K562 (cell line): ENCODE measurements around the gene DNASE1L2. TPM values are rescaled to one million over a fixed set of nuclear protein-coding genes. Genes with fewer than 3 reads are reported as not detected.

Experiments
- ATAC-seq: fragments of 200-7000 bp; cut with Tn5 transposase; 3 replicates; pipeline ENCODE4 v1.9.1; 2020; ENCODE audit warnings: moderate library complexity
- BruUV-seq: library from RNA; stranded (reverse); fragments of 400-500 nt; replicated peaks from 2 replicates; lab custom pipeline; 2021; lab: Mats Ljungman, UMichigan
- CTCF ChIA-PET: fragments of 300-600 bp; formaldehyde crosslinking; extraction: SDS; loops from one replicate; lab custom pipeline; 2021; ENCODE audit warnings: low intra/inter-chr PET ratio; lab: Yijun Ruan, JAX
- POLR2A ChIA-PET: fragments of 300-600, 350-650 bp; sonication (Branson Sonifier 250); formaldehyde crosslinking; extraction: SDS; loops from one replicate; lab custom pipeline; 2021; ENCODE audit warnings: antibody characterized with exemption, inconsistent platforms; lab: Yijun Ruan, JAX
- DNase-seq, 4 experiments: peaks; one replicate each; pipeline versions ENCODE4 v3.0.0 to v3.0.0-alpha.2; 2011 to 2018; ENCODE audit warnings: low spot score in 3 of 4, mixed read lengths in 3 of 4; ENCODE audit errors: extremely low read depth in 1 of 4
- FAIRE-seq: peaks from 2 replicates; lab custom pipeline; 2011; peaks lifted over from hg19 to GRCh38; lab: Jason Lieb, UNC
- H2AFZ ChIP-seq: 2 replicates; pipeline ENCODE4 v1.6.0; 2011; ENCODE audit warnings: low read depth, low read length, control low read depth, inconsistent platforms
- H3K27ac ChIP-seq: fragments of 200-600 bp; 3 replicates; pipeline ENCODE4 v1.8.0; 2011; ENCODE audit warnings: low read depth, mild to moderate bottlenecking, control low read depth, inconsistent platforms, low read length, moderate library complexity, mixed read lengths; ENCODE audit errors: extremely low read depth
- H3K27me3 ChIP-seq, 2 experiments: fragments of 300-600 bp in 1 of 2; 2 replicates in 1 of 2; 3 replicates in 1 of 2; pipeline versions ENCODE4 v1.6.0 to v1.8.0; 2011; ENCODE audit warnings: inconsistent platforms in 2 of 2, low read length in 2 of 2, mild to moderate bottlenecking in 1 of 2, mixed read lengths in 1 of 2, moderate library complexity in 1 of 2; ENCODE audit not compliant: control insufficient read depth in 2 of 2, insufficient read depth in 2 of 2
- H3K36me3 ChIP-seq: fragments of 300-600 bp; 3 replicates; pipeline ENCODE4 v1.8.0; 2011; ENCODE audit warnings: mild to moderate bottlenecking, low read length, inconsistent platforms; ENCODE audit not compliant: control insufficient read depth, insufficient read depth
- H3K4me1 ChIP-seq, 2 experiments: fragments of 200-600 bp in 1 of 2; replicated peaks in 1 of 2; 2 replicates in 1 of 2; 3 replicates in 1 of 2; pipeline versions ENCODE4 v1.5.1 to v1.8.0; 2011; ENCODE audit warnings: inconsistent platforms in 2 of 2, low read length in 2 of 2, mild to moderate bottlenecking in 1 of 2, mixed read lengths in 1 of 2, moderate library complexity in 1 of 2; ENCODE audit not compliant: control insufficient read depth in 2 of 2, insufficient read depth in 2 of 2
- H3K4me2 ChIP-seq: 2 replicates; pipeline ENCODE4 v1.6.1; 2011; ENCODE audit warnings: low read length, control low read depth, inconsistent platforms, mixed read lengths; ENCODE audit not compliant: insufficient read depth
- H3K4me3 ChIP-seq: fragments of 200-600 bp; sonication (generic), shearing (Covaris generic); 2 replicates; pipeline ENCODE4 v1.5.1; 2016; ENCODE audit warnings: control low read depth, inconsistent platforms
- H3K79me2 ChIP-seq: fragments of 200-600 bp; 3 replicates; pipeline ENCODE4 v1.8.0; 2011; ENCODE audit warnings: low read length, inconsistent platforms; ENCODE audit not compliant: control insufficient read depth, insufficient read depth
- H3K9ac ChIP-seq, 2 experiments: 2 replicates each; pipeline versions ENCODE4 v1.6.0 to v1.6.1; 2011; ENCODE audit warnings: low read depth in 2 of 2, low read length in 2 of 2, control low read depth in 1 of 2, inconsistent platforms in 1 of 2, mild to moderate bottlenecking in 1 of 2, mixed read lengths in 1 of 2; ENCODE audit not compliant: insufficient read depth in 1 of 2
- H3K9me1 ChIP-seq: one replicate; pipeline ENCODE4 v1.6.0; 2011; ENCODE audit warnings: inconsistent platforms, mild to moderate bottlenecking, low read length, moderate library complexity; ENCODE audit not compliant: control insufficient read depth, insufficient read depth
- H3K9me3 ChIP-seq: replicated peaks from 2 replicates; pipeline ENCODE4 v1.5.1; 2011; ENCODE audit warnings: low read depth, low read length, inconsistent platforms; ENCODE audit not compliant: control insufficient read depth, insufficient read depth
- H4K20me1 ChIP-seq: replicated peaks from 2 replicates; pipeline ENCODE4 v1.6.1; 2011; ENCODE audit warnings: low read length, inconsistent platforms, mixed read lengths; ENCODE audit not compliant: control insufficient read depth, insufficient read depth
- EZH2 ChIP-seq: IDR thresholded peaks from 2 replicates; pipeline ENCODE4 v1.6.1; 2012; ENCODE audit warnings: low read depth, mild to moderate bottlenecking, inconsistent platforms, low read length, borderline replicate concordance
- JUND ChIP-seq, 2 experiments: IDR thresholded peaks; 2 replicates in 1 of 2; 3 replicates in 1 of 2; pipeline ENCODE4 v1.6.1; 2011; ENCODE audit warnings: borderline replicate concordance in 2 of 2, low read depth in 2 of 2, low read length in 2 of 2, improper control_type of control experiment in 1 of 2, missing biosample characterization in 1 of 2, missing genetic modification characterization in 1 of 2, missing genetic modification reagents in 1 of 2
- KLF16 ChIP-seq: IDR thresholded peaks from 2 replicates; pipeline ENCODE4 v1.6.1; 2016; ENCODE audit warnings: antibody characterized with exemption
- KLF6 ChIP-seq: fragments of 250-450 bp; sonication (Bioruptor Pico); IDR thresholded peaks from 2 replicates; pipeline ENCODE4 v1.4.0; 2020; ENCODE audit warnings: mild to moderate bottlenecking, moderate library complexity, borderline replicate concordance
- OTX1 ChIP-seq: fragments of 450-650 bp; formaldehyde crosslinking; IDR thresholded peaks from 2 replicates; pipeline ENCODE4 v1.4.0; 2022; ENCODE audit warnings: mild to moderate bottlenecking
- POLR2G ChIP-seq: fragments of 200-400 bp; formaldehyde crosslinking; IDR thresholded peaks from 2 replicates; pipeline ENCODE4 v1.6.1; 2017; ENCODE audit warnings: low read depth, mild to moderate bottlenecking, antibody characterized with exemption, low read length, moderate library complexity
- STAT5B ChIP-seq: fragments of 250-450 bp; sonication (Bioruptor Pico); IDR thresholded peaks from 2 replicates; pipeline ENCODE4 v1.8.0; 2021; ENCODE audit warnings: mild to moderate bottlenecking, inconsistent platforms
- TGIF2 ChIP-seq: sonication (generic); formaldehyde crosslinking; IDR thresholded peaks from 2 replicates; pipeline ENCODE4 v1.8.1; 2022; ENCODE audit warnings: mild to moderate bottlenecking, missing genetic modification reagents, moderate library complexity
- ZNF280A ChIP-seq: fragments of 450-650 bp; IDR thresholded peaks from 2 replicates; pipeline ENCODE4 v1.6.1; 2018; ENCODE audit warnings: mild to moderate bottlenecking, low read depth; ENCODE audit not compliant: partially characterized antibody
- WGBS: fragments of 100-300 bp; shearing (Covaris generic); methylation state at CpG from one replicate; pipeline ENCODE4 v1.1.6; 2016; ENCODE audit warnings: low coverage, mixed read lengths; ENCODE audit not compliant: insufficient coverage; ENCODE audit errors: missing lambda C conversion rate; 5-methylcytosine and 5-hydroxymethylcytosine counted together
- in situ Hi-C: fragments of 300-500 bp; cut with MboI; formaldehyde crosslinking; loops from 4 replicates; pipeline ENCODE4 v1.15.0; 2018; ENCODE audit warnings: inconsistent platforms, mixed read lengths
- intact Hi-C: fragments of 100-400 bp; cut with micrococcal nuclease; formaldehyde crosslinking; loops from 2 replicates; pipeline ENCODE4 v1.14.2; 2022
- polyA plus RNA-seq, 8 experiments: library from polyadenylated mRNA; depleted of rRNA in 4 of 8; stranded (reverse) in 5 of 8; unstranded in 3 of 8; fragments of >200 nt; fragmentation: Nextera tagmentation in 2 of 8; fragmentation: Illumina TruSeq in 1 of 8; extraction: Ambion mirVana in 2 of 8; extraction: Trizol in 1 of 8; gene quantifications; 2 replicates each; pipeline versions ENCODE4 v1.2.1 to v1.2.3, GENCODE V29; 2011 to 2014; ENCODE audit warnings: inconsistent platforms in 1 of 8, missing spikeins in 1 of 8
- total RNA-seq, 7 experiments: library from RNA; depleted of rRNA in 6 of 7; stranded (reverse); fragments of >200 nt in 6 of 7; fragmentation: Illumina TruSeq in 2 of 7; extraction: Trizol in 2 of 7; gene quantifications; 2 replicates each; pipeline versions ENCODE4 v1.2.1 to v1.2.3, GENCODE V29; 2011 to 2021; ENCODE audit warnings: low replicate concordance in 1 of 7

DNASE1L2 gene
- total and polyA plus RNA-seq, 9 of the 15 experiments (the other 6 are each of a cell fraction or from before 2014, with no cell fraction given) = 0.08 to 2.7 (median 1.7) TPM; not detected in 1

GRCh38 chr16:2270070-2270462 lies 33.8 kb downstream of the DNASE1L2 start (continued):
- TF ChIP-seq KLF16 (no peak), ZNF280A (no peak)

DNA sequence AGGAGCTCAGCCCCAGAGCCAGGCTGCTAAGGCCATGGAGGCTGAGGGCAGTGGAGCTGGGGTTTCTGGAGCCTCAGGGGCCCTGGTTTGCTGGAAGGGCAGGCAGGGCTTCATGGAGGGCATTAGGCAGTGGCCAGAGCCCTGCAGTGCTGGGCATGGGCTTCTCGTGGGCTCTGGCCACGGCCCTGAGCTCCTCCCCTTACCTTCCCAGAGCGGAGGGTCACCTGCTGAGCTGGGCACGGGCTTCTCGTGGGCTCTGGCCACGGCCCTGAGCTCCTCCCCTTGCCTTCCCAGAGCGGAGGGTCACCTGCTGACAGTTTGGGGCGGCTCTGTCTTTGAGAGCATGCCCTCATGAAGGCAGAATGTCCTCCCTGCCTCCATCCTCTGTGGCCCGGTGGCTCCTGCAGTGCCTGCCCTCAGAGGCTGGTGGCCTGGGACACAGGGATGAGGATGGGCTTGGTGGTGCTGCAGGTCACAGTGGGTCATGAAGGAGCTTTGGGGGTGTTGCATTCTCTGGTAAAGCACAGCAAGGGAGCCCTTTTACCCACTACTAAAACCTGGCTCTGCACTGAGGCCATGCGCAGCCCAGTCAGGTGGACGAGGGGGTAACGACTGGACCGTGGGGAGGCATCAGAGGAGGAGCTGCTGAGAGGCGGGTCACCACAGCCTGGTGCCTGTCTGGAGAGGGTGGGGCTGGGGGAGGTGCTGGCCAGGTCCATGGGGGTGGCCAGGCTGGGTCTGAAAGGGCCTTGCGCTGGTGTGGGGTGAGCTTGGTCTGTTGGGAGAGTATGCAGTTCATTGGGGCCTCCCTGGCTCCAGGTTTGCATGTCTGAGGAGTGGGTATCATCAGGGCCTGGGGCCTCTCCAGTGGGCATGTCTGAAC lies 34.6 kb downstream of the DNASE1L2 start:
- no TSS peak for BruUV-seq
- WGBS = 79% methylated on average over 11 of the region's 15 CpGs
- POLR2A ChIA-PET = interaction anchor here (0.7 to 1.9 kb wide), 9 partner anchors 7 to 261 kb away, joined by 3 to 8 read pairs (median 3); partner anchors contain the start of gene ECI1
- FAIRE-seq (no peak), DNase-seq (no peak), ATAC-seq (no peak)
- intact Hi-C loops (no loop called here), in situ Hi-C loops (no loop called here)
- Histone ChIP-seq H3K27ac (no peak overlapping the region), H3K4me1 (peaks cover 10 to 68% of the 10 kb centered on the region in 2 experiments; a peak in 4 of 5 replicates), H3K36me3 (peaks cover 10% of the 10 kb centered on the region; the same call in 2 of the 3 replicates), H3K4me2 (no peak overlapping the region), H3K9ac (peak overlapping the region in 1 of 2 experiments; percentile 85; a peak in 2 of 4 replicates), H3K27me3 (no peaks in the 10 kb centered on the region), H4K20me1 (peaks cover 4% of the 10 kb centered on the region), H3K9me3 (no peaks in the 10 kb centered on the region), H3K4me3 (no peak overlapping the region), H3K79me2 (peaks cover 46% of the 10 kb centered on the region), H2AFZ (no peak overlapping the region), H3K9me1 (peaks cover 3% of the 10 kb centered on the region)
- TF ChIP-seq TGIF2 (CRISPR knock-in tag) (no peak), EZH2 (no peak), STAT5B (no peak), POLR2G (peak; percentile 3), KLF6 (CRISPR knock-in tag) (no peak), OTX1 (CRISPR knock-in tag) (no peak), JUND (IDR thresholded peaks at IDR 0.05; ENCODE audit: borderline replicate concordance, low read depth, low read length) (no peak), JUND (tag; IDR thresholded peaks at IDR 0.05; ENCODE audit: borderline replicate concordance, low read depth, low read length) (no peak)
- CTCF ChIA-PET = no interaction called here
